HCT116 (cell line): ENCODE measurements around the gene IKZF3. TPM values are rescaled to one million over a fixed set of nuclear protein-coding genes. Genes with fewer than 3 reads are reported as not detected.

Experiments
- ATAC-seq: fragments of 200-7000 bp; cut with Tn5 transposase; 2 replicates; pipeline ENCODE4 v1.9.1; 2020; ENCODE audit warnings: mild to moderate bottlenecking, moderate library complexity
- BruUV-seq: library from RNA; stranded (reverse); fragments of 400-500 nt; replicated peaks from 2 replicates; lab custom pipeline; 2021; lab: Mats Ljungman, UMichigan
- CTCF ChIA-PET: fragments of 300-600 bp; sonication (Branson Sonifier 250); formaldehyde crosslinking; loops from one replicate; lab custom pipeline; 2021; ENCODE audit warnings: antibody characterized with exemption; lab: Charles Lee
- POLR2A ChIA-PET: fragments of 300-600, 350-600 bp; sonication (Branson Sonifier 250); formaldehyde crosslinking; loops from one replicate; lab custom pipeline; 2021; ENCODE audit warnings: antibody characterized with exemption; lab: Charles Lee
- RAD21 ChIA-PET, 2 experiments: fragments of 300-600 bp; sonication (Branson Sonifier 250); formaldehyde crosslinking; loops; one replicate each; lab custom pipeline; 2023; ENCODE audit warnings: low total read pairs in 2 of 2; ENCODE audit not compliant: uncharacterized antibody in 2 of 2, unreplicated experiment in 2 of 2, low non-redundant PET in 1 of 2; lab: Charles Lee
- DNase-seq: peaks from one replicate; pipeline ENCODE4 v3.0.0-alpha.2; 2010; ENCODE audit warnings: low read depth, low spot score
- H2AFZ ChIP-seq: fragments of 200-600 bp; shearing (Covaris generic), sonication (generic); 2 replicates; pipeline ENCODE4 v1.6.1; 2017; ENCODE audit warnings: low read depth, mixed run types, mixed read lengths, antibody characterized with exemption, low read length; ENCODE audit not compliant: poor library complexity, severe bottlenecking
- H3K27ac ChIP-seq: 2 replicates; pipeline ENCODE4 v1.5.1; 2012; ENCODE audit warnings: low read depth, low read length
- H3K27me3 ChIP-seq: fragments of 200-600 bp; sonication (generic); 2 replicates; pipeline ENCODE4 v1.6.1; 2016; ENCODE audit warnings: mixed run types, low read length, mixed read lengths; ENCODE audit not compliant: insufficient read depth
- H3K36me3 ChIP-seq, 2 experiments: fragments of 200-500 bp in 1 of 2; fragments of 200-600 bp in 1 of 2; sonication (Bioruptor generic) in 1 of 2; sonication (generic) in 1 of 2; 2 replicates each; pipeline versions ENCODE4 v1.5.1 to v1.6.1; 2014 to 2016; ENCODE audit warnings: low read length in 2 of 2, inconsistent platforms in 1 of 2, mixed read lengths in 1 of 2, mixed run types in 1 of 2; ENCODE audit not compliant: insufficient read depth in 2 of 2, control insufficient read depth in 1 of 2
- H3K4me1 ChIP-seq, 2 experiments: fragments of 200-600 bp in 1 of 2; sonication (generic) in 1 of 2; 2 replicates each; pipeline versions ENCODE4 v1.5.1 to v1.6.1; 2012 to 2017; ENCODE audit warnings: low read length in 2 of 2, inconsistent platforms in 1 of 2, mild to moderate bottlenecking in 1 of 2, mixed read lengths in 1 of 2, mixed run types in 1 of 2, moderate library complexity in 1 of 2; ENCODE audit not compliant: insufficient read depth in 2 of 2, control insufficient read depth in 1 of 2
- H3K4me2 ChIP-seq: fragments of 200-600 bp; sonication (generic); 2 replicates; pipeline ENCODE4 v1.6.1; 2017; ENCODE audit warnings: mixed run types, low read length, mixed read lengths
- H3K4me3 ChIP-seq, 2 experiments: fragments of 200-600 bp in 1 of 2; sonication (generic) in 1 of 2; replicated peaks in 1 of 2; 2 replicates each; pipeline ENCODE4 v1.5.1; 2011 to 2016; ENCODE audit warnings: low read length in 2 of 2, control low read depth in 1 of 2, low read depth in 1 of 2, mild to moderate bottlenecking in 1 of 2, mixed read lengths in 1 of 2, mixed run types in 1 of 2
- H3K79me2 ChIP-seq: fragments of 200-600 bp; sonication (generic); 2 replicates; pipeline ENCODE4 v1.6.1; 2017; ENCODE audit warnings: mild to moderate bottlenecking, mixed run types, low read length, moderate library complexity, mixed read lengths; ENCODE audit not compliant: insufficient read depth
- H3K9ac ChIP-seq: fragments of 200-600 bp; sonication (generic); 2 replicates; pipeline ENCODE4 v1.6.1; 2016; ENCODE audit warnings: low read length, mixed read lengths
- H3K9me2 ChIP-seq: fragments of 200-600 bp; sonication (generic), shearing (Covaris generic); 2 replicates; pipeline ENCODE4 v1.6.1; 2017; ENCODE audit warnings: mixed run types, mild to moderate bottlenecking, moderate library complexity; ENCODE audit not compliant: insufficient read depth
- H3K9me3 ChIP-seq, 2 experiments: fragments of 200-500 bp in 1 of 2; fragments of 200-600 bp in 1 of 2; sonication (Bioruptor generic) in 1 of 2; sonication (generic) in 1 of 2; 2 replicates each; pipeline ENCODE4 v1.6.1; 2014 to 2017; ENCODE audit warnings: low read length in 2 of 2, mixed read lengths in 2 of 2, inconsistent platforms in 1 of 2, low read depth in 1 of 2, mild to moderate bottlenecking in 1 of 2, mixed run types in 1 of 2, moderate library complexity in 1 of 2; ENCODE audit not compliant: control insufficient read depth in 1 of 2, insufficient read depth in 1 of 2
- H4K20me1 ChIP-seq: fragments of 200-600 bp; sonication (generic), shearing (Covaris generic); 2 replicates; pipeline ENCODE4 v1.6.1; 2017; ENCODE audit warnings: mixed run types, mild to moderate bottlenecking, moderate library complexity; ENCODE audit not compliant: insufficient read depth
- CEBPB ChIP-seq: IDR thresholded peaks from 2 replicates; pipeline ENCODE4 v1.6.1; 2012; ENCODE audit warnings: low read depth
- EGR1 ChIP-seq: IDR thresholded peaks from 2 replicates; pipeline ENCODE4 v1.6.1; 2012; ENCODE audit warnings: low read depth
- POLR2A ChIP-seq: IDR thresholded peaks from 2 replicates; pipeline ENCODE4 v1.7.0; 2011; ENCODE audit warnings: borderline replicate concordance; ENCODE audit not compliant: insufficient read depth, insufficient read length; ENCODE audit errors: extremely low read depth
- POLR2AphosphoS5 ChIP-seq: IDR thresholded peaks from 2 replicates; pipeline ENCODE4 v1.6.1; 2011; ENCODE audit warnings: mild to moderate bottlenecking, low read depth, low read length, moderate library complexity
- SP1 ChIP-seq: IDR thresholded peaks from 2 replicates; pipeline ENCODE4 v1.6.1; 2012; ENCODE audit warnings: low read depth
- SRF ChIP-seq: IDR thresholded peaks from 2 replicates; pipeline ENCODE4 v1.6.1; 2012; ENCODE audit warnings: low read depth
- YY1 ChIP-seq: IDR thresholded peaks from 2 replicates; pipeline ENCODE4 v1.6.1; 2011; ENCODE audit warnings: low read length, low read depth, moderate library complexity, mild to moderate bottlenecking; ENCODE audit not compliant: insufficient replicate concordance; ENCODE audit errors: extremely low read depth
- intact Hi-C: fragments of 100-400 bp; cut with micrococcal nuclease; formaldehyde crosslinking; loops from 2 replicates; pipeline ENCODE4 v1.10.0; 2022
- total RNA-seq: library from RNA; stranded (reverse); gene quantifications from one replicate; pipeline ENCODE4 v1.2.1, GENCODE V29; 2021; ENCODE audit not compliant: unreplicated experiment
- TF ChIP-seq, protein P1 (sequence below), 3 experiments: fragments of 200-600 bp in 1 of 3; sonication (generic) in 1 of 3; IDR thresholded peaks in 2 of 3; conservative IDR thresholded peaks in 1 of 3; 2 replicates each; pipeline ENCODE4 v1.5.1; 2012 to 2017; ENCODE audit warnings: low read depth in 2 of 3, low read length in 2 of 3, antibody characterized with exemption in 1 of 3, borderline replicate concordance in 1 of 3, control low read depth in 1 of 3, mild to moderate bottlenecking in 1 of 3, mixed read lengths in 1 of 3, mixed run types in 1 of 3, moderate library complexity in 1 of 3; ENCODE audit not compliant: insufficient read depth in 1 of 3

The IKZF3 gene
- total RNA-seq, 1 experiment from 2014 or later = 0.30 TPM

DNA sequence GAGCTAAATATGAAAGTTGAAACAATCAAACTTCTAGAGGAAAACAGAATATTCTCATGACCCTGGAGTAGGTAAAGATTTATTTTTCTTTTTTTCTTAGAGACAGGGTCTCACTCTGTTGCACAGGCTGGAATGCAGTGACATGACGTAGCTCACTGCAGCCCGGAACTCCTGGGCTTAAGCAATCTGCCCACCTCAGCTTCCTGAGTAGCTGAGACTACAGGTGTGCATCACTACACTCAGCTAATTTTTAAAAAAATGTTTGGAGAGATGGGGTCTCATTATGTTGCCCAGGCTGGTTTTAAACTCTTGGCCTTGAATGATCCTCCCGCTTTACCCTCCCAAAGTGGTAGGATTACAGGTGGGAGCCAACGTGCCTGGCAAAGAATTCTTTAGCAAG, 15.5 kb downstream of the IKZF3 start:
- H4K20me1 ChIP-seq = no peaks in the 10 kb centered on the region
- no TSS peak for BruUV-seq
- H3K9ac ChIP-seq = no peak overlapping the region
- H3K36me3 ChIP-seq = no peaks in the 10 kb centered on the region
- H3K9me3 ChIP-seq = no peaks in the 10 kb centered on the region
- TF ChIP-seq YY1 = no peak
- TF ChIP-seq, protein P1, sequence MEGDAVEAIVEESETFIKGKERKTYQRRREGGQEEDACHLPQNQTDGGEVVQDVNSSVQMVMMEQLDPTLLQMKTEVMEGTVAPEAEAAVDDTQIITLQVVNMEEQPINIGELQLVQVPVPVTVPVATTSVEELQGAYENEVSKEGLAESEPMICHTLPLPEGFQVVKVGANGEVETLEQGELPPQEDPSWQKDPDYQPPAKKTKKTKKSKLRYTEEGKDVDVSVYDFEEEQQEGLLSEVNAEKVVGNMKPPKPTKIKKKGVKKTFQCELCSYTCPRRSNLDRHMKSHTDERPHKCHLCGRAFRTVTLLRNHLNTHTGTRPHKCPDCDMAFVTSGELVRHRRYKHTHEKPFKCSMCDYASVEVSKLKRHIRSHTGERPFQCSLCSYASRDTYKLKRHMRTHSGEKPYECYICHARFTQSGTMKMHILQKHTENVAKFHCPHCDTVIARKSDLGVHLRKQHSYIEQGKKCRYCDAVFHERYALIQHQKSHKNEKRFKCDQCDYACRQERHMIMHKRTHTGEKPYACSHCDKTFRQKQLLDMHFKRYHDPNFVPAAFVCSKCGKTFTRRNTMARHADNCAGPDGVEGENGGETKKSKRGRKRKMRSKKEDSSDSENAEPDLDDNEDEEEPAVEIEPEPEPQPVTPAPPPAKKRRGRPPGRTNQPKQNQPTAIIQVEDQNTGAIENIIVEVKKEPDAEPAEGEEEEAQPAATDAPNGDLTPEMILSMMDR (IDR thresholded peaks at IDR 0.05 in 2 of 3, conservative IDR thresholded peaks at IDR 0.05 in 1 of 3; ENCODE audit: borderline replicate concordance in 1 of 3, insufficient read depth in 1 of 3, low read depth in 2 of 3, low read length in 2 of 3) = no peak
- no peak for TF ChIP-seq EGR1
- no peak for TF ChIP-seq SP1
- no peak for TF ChIP-seq CEBPB
- no peak for TF ChIP-seq POLR2AphosphoS5
- TF ChIP-seq, all 23 proteins: peak for 0
- no peak for ATAC-seq
- DNase-seq = no peak
- CTCF ChIA-PET = no interaction called here
- RAD21 ChIA-PET = no interaction called here
- intact Hi-C loops = no loop called here
- H3K27me3 ChIP-seq = peaks cover 36% of the 10 kb centered on the region
- H3K4me1 ChIP-seq = no peaks in the 10 kb centered on the region
- H3K4me3 ChIP-seq = no peak overlapping the region
- no peak overlapping the region for H3K27ac ChIP-seq
- no peaks in the 10 kb centered on the region for H3K79me2 ChIP-seq
- no peak overlapping the region for H2AFZ ChIP-seq
- H3K4me2 ChIP-seq = no peak overlapping the region
- POLR2A ChIA-PET = no interaction called here
- H3K9me2 ChIP-seq = no peaks in the 10 kb centered on the region

DNA sequence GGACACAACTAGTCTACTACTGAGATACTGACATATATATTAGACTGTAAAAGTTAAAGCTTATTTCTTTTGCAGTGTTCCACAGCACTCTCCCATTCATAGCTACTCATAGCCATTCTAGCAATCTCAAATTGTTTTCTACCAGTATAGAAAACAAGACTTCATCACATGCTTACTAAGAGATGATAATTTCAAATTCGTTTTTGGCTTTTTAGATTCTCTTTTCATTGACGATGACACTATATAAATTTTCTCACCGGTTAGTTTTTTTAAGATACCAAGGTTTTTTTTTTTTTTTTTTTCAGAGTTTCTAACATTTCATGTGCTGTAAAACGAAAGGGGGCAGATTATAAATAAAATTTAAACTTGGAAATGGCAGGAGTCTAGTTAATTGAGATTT, 17.9 kb downstream of the IKZF3 start:
- H3K9ac ChIP-seq = no peak overlapping the region
- H3K9me3 ChIP-seq = no peaks in the 10 kb centered on the region
- no peak for TF ChIP-seq SRF
- no peak for TF ChIP-seq POLR2A
- TF ChIP-seq, all 23 proteins: peak for 0
- H3K4me2 ChIP-seq = no peak overlapping the region
- H3K79me2 ChIP-seq = no peaks in the 10 kb centered on the region
- DNase-seq = no peak
- no peak overlapping the region for H3K4me3 ChIP-seq
- H3K27me3 ChIP-seq = peaks cover 36% of the 10 kb centered on the region
- intact Hi-C loops = no loop called here
- BruUV-seq = no TSS peak
- H3K27ac ChIP-seq = no peak overlapping the region
- H3K4me1 ChIP-seq = no peaks in the 10 kb centered on the region
- no peak overlapping the region for H2AFZ ChIP-seq
- no peaks in the 10 kb centered on the region for H3K36me3 ChIP-seq
- ATAC-seq = no peak
- H4K20me1 ChIP-seq = no peaks in the 10 kb centered on the region
- CTCF ChIA-PET = interaction anchor here (1.0 kb wide), 1 partner anchor 225 kb away, joined by 4 read pairs; no protein-coding TSS in a partner anchor
- POLR2A ChIA-PET = no interaction called here
- RAD21 ChIA-PET = no interaction called here
- no peaks in the 10 kb centered on the region for H3K9me2 ChIP-seq
